Esophagus muscularis mucosa (tissue), 2 donors: Measurements from ENCODE around the gene FOXE1.

Source experiments
- EP300 ChIP-seq: sonication (generic); formaldehyde crosslinking; IDR thresholded peaks from one replicate; pipeline ENCODE4 v1.6.1; 2017; ENCODE audit warnings: antibody characterized with exemption
- POLR2A ChIP-seq: fragments of 450-650 bp; IDR thresholded peaks from one replicate; pipeline ENCODE4 v1.6.1; 2017; ENCODE audit warnings: antibody characterized with exemption, moderate library complexity, mild to moderate bottlenecking, low read depth

DNA sequence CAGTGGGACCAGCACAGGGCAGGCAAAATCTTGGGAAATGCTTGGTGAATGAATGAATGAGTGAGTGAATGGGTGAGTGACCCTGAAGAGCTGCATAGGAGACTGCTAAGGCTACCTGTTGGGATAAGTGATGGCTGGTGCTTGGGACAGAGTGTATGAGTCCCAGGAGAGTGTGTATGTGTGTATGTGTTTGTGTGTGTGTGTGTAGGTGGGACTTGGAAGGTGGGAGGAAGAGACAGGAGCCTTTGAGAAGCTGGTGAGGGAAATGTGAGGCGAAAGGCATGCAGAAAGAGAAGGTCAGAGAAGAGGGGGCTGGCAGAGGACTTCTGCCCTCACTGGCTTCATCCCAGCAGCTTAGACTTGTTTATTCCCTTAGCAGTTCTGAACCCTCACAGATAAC, 33.3 kb upstream of the FOXE1 start:
- TF ChIP-seq EP300 (no peak), POLR2A (no peak)
